HG03457 (cell line): ENCODE measurements around the gene MED31.
"Not testable (repeated sequence)": the region's sequence is repeated elsewhere in the genome, so short reads cannot be mapped to it uniquely, and the experiment has no call there.

Experiments used
- ATAC-seq: cut with Tn5 transposase; IDR thresholded peaks from one replicate; pipeline ENCODE4 v1.9.1; 2021; ENCODE audit warnings: moderate number of reproducible peaks; ENCODE audit not compliant: unreplicated experiment

The MED31 gene

DNA sequence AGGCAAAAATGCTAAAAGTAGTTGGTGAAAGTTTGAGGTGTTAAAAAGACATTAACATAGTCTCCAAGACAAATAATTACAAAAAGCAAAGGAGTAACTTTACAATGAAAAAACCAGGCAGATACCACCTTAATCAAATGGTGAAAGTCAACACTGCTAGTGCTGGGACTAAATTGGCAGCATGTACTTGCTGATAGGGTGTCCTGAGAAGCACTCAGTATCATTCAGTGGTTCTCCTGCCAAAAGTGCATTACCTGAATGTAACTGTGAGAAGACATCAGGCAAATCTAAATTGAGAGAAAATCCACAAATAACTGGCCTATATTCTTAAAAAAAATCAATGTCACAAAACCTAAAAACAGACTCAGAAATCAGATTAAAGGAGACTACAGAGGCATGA, 18.9 kb downstream of the MED31 start:
- no peak for ATAC-seq

DNA sequence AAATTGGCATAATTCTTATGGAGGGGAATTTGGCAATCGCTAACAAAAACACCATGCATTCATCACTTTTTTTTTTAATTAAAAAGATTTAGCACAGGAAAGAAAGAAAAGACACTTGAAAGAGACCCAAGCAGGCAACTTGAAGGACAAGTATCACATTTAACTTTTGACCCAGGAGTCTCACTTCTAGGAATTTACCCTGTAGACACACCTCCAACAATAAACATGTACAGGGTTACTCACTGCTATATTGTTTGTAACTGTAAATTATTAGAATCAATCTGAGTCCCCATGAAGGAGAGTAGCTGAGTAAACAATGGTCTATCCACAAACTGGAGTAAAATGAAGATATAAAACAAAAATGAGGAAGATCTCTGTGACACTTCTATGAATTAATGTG, 21.0 kb downstream of the MED31 start:
- no peak for ATAC-seq

DNA sequence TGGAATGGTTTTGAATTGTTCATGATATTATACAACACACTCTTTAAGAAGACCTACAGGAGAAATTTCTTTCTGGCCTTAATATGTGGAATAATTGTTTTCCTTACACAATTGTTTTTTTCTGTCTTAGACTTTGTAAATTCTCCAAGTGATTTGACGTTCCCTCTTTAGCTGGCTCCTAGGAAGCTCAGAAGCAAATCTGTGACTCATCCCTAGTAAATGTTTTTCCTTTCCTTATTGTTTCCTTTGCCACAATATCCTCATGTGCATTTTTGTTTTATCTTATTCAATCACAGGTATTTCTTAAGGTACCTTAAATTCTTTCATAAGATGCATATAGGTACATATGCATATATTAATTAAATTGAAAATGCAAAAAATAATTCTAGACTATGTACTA, 24.4 kb downstream of the MED31 start:
- ATAC-seq, result no peak

GRCh38 chr17:6626616-6627015, 24.8 kb downstream of the MED31 start:
- no peak for ATAC-seq

- ATAC-seq, result no peak
Measured at GRCh38 chr17:6623941-6624340, 27.5 kb downstream of the MED31 start.

DNA sequence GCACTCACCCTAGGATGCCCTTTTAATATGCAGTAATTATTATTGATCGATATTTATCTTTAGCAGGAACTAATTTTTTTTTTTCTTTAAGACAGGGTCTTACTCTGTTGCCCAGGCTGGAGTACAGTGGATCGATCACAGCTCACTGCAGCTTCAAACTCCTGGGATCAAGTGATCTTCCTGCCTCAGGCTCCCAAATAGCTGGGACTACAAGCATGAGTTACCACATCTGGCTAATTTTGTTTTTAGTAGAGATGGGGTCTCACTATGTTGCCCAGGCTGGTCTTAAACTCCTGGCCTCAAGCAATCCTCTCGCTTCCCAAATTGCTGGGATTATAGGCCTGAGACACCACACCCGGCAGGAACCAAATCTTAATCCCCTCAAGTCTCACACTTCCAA, 40.2 kb downstream of the MED31 start:
- no peak for ATAC-seq

DNA sequence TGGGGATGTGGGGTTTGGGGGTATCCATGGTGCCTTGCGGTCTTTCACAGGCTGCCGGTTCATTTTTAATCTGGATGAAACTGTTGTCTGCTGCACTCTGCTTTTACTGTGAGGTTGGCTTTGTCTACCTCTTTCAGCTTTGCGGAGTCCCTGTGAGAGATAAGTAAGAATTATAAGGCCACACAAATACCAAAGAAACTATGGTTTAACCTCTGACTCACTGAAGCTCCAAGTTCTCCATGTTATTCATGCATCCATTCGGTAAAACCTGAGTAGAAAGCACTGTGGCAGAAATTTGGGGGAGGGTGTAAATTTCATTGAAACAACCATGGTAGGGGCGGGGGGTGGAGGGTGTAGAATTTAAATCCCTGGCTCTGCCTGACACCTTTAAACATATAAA, 41.4 kb downstream of the MED31 start:
- ATAC-seq, result no peak

DNA sequence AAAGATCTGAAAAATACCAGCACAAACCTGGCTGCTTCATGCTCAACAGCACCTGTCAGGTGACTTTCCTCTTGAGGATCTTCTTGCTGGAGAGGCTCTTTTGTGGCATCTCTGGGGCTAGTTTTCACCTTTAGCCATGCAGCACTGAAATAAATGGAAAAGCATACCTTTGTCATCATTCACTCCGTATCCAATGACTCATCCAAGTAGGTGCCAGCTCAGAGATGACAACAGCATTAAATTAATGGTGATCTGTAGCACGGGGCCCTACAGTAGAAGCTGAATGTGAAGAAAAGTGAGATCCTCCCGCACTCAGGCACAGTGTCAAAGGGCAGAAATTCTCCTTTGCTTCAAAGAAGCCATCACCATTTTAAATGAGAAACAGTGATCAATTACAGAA, 43.1 kb downstream of the MED31 start:
- ATAC-seq, result no peak

GRCh38 chr17:6605142-6605541, 46.3 kb downstream of the MED31 start:
- no peak for ATAC-seq

- no peak for ATAC-seq
Measured at GRCh38 chr17:6603744-6604325, 47.6 kb downstream of the MED31 start.

DNA sequence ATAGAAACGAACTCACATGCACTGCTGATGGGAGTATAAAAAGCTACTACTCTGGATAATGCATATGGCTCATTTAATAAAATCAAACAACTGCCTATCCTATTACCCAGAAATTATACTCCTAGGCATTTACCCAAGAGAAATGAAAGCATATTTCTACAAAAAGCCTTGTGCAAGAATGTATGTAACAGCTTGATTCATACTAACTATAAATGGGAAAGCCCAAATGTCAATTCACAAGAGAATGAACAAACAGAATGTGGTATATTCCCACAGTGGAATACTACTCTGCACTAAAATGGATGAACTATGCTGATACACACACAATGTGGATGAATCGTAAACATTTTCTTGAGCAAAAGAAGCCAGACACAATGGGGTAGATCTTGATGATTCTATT, 49.3 kb downstream of the MED31 start:
- ATAC-seq, result no peak

GRCh38 chr17:6599364-6599763, 52.0 kb downstream of the MED31 start:
- ATAC-seq, result no peak

- no peak for ATAC-seq
Measured at GRCh38 chr17:6597727-6598126, 53.7 kb downstream of the MED31 start.

GRCh38 chr17:6596941-6597340, 54.5 kb downstream of the MED31 start:
- ATAC-seq, result no peak

- ATAC-seq, result no peak
Measured at GRCh38 chr17:6596511-6596910, 54.9 kb downstream of the MED31 start.

GRCh38 chr17:6596081-6596480, 55.3 kb downstream of the MED31 start:
- no peak for ATAC-seq

DNA sequence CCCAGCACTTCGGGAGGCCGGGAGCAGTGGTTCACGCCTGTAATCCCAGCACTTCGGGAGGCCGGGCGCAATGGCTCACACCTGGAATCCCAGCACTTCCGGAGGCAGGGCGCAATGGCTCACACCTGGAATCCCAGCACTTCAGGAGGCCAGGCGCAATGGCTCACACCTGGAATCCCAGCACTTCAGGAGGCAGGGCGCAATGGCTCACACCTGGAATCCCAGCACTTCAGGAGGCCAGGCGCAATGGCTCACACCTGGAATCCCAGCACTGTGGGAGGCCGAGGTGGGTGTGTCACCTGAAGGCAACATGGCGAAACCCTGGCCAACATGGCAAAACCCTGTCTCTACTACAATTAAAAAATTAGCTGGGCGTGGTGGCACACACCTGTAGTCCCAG, 58.0 kb downstream of the MED31 start:
- ATAC-seq, result not testable (repeated sequence)
